Right atrium auricular region (tissue), 2 donors: ENCODE results near the gene UCKL1. TPM values are rescaled to one million over a fixed set of nuclear protein-coding genes. Genes with fewer than 3 reads are reported as not detected.
"Not testable (repeated sequence)": the region's sequence is repeated elsewhere in the genome, so short reads cannot be mapped to it uniquely, and the experiment has no call there.

Experiments used
- DNase-seq: peaks from one replicate; pipeline ENCODE4 v3.0.0-alpha.2; 2019; ENCODE audit warnings: low spot score
- H3K27ac ChIP-seq, 2 donors: fragments of 200-600 bp; sonication (generic); 1 replicate in 1 of 2; 2 replicates in 1 of 2; pipeline ENCODE4 v1.5.1; 2016 to 2019
- H3K27me3 ChIP-seq, 2 donors: fragments of 200-600 bp; sonication (generic); one replicate each; pipeline versions ENCODE4 v1.5.1 to v1.6.0; 2017 to 2019
- H3K36me3 ChIP-seq: fragments of 200-600 bp; sonication (generic); one replicate; pipeline ENCODE4 v1.5.1; 2016
- H3K4me1 ChIP-seq, 2 donors: fragments of 200-600 bp; sonication (generic); one replicate each; pipeline versions ENCODE4 v1.5.1 to v1.6.0; 2017 to 2019
- H3K4me3 ChIP-seq, 2 donors: fragments of 200-600 bp; sonication (generic); 1 replicate in 1 of 2; 2 replicates in 1 of 2; pipeline ENCODE4 v1.5.1; 2017 to 2019; ENCODE audit warnings: mild to moderate bottlenecking in 1 of 2, moderate library complexity in 1 of 2
- H3K9me3 ChIP-seq, 2 donors: fragments of 200-600 bp; sonication (generic); one replicate each; pipeline ENCODE4 v1.5.1; 2019
- total RNA-seq, 2 donors: library from RNA; depleted of rRNA; stranded (reverse); fragments of >200 nt; gene quantifications; one replicate each; pipeline ENCODE4 v1.1.0, GENCODE V29; 2016
- TF ChIP-seq, protein P1 (sequence below), 2 donors: fragments of 200-600 bp; sonication (generic); IDR thresholded peaks; one replicate each; pipeline ENCODE4 v1.5.1; 2019; ENCODE audit warnings: antibody characterized with exemption in 2 of 2

The UCKL1 gene
- total RNA-seq, 2 donors from 2014 or later = 25.9 to 27.6 TPM

GRCh38 chr20:63917811-63918210, 38.4 kb downstream of the UCKL1 start:
- H3K4me1 ChIP-seq = peaks cover 0 to 8% of the 10 kb centered on the region in 2 donors
- H3K27me3 ChIP-seq = no peaks in the 10 kb centered on the region
- no peaks in the 10 kb centered on the region for H3K9me3 ChIP-seq
- TF ChIP-seq, protein P1, sequence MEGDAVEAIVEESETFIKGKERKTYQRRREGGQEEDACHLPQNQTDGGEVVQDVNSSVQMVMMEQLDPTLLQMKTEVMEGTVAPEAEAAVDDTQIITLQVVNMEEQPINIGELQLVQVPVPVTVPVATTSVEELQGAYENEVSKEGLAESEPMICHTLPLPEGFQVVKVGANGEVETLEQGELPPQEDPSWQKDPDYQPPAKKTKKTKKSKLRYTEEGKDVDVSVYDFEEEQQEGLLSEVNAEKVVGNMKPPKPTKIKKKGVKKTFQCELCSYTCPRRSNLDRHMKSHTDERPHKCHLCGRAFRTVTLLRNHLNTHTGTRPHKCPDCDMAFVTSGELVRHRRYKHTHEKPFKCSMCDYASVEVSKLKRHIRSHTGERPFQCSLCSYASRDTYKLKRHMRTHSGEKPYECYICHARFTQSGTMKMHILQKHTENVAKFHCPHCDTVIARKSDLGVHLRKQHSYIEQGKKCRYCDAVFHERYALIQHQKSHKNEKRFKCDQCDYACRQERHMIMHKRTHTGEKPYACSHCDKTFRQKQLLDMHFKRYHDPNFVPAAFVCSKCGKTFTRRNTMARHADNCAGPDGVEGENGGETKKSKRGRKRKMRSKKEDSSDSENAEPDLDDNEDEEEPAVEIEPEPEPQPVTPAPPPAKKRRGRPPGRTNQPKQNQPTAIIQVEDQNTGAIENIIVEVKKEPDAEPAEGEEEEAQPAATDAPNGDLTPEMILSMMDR (IDR thresholded peaks at IDR 0.05) = no peak
- H3K4me3 ChIP-seq = no peak overlapping the region
- DNase-seq = no peak
- H3K27ac ChIP-seq = no peak overlapping the region
- peaks cover 20% of the 10 kb centered on the region for H3K36me3 ChIP-seq

- not testable (repeated sequence) for H3K27ac ChIP-seq, H3K9me3 ChIP-seq, H3K27me3 ChIP-seq, DNase-seq, H3K4me3 ChIP-seq
- peaks cover 0 to 10% of the 10 kb centered on the region in 2 donors for H3K4me1 ChIP-seq
- peaks cover 14% of the 10 kb centered on the region for H3K36me3 ChIP-seq
Measured at GRCh38 chr20:63916371-63916939, 39.8 kb downstream of the UCKL1 start.

GRCh38 chr20:63915471-63915870, 40.7 kb downstream of the UCKL1 start:
- Histone ChIP-seq H3K4me1 (peaks cover 0 to 19% of the 10 kb centered on the region in 2 donors), H3K9me3 (no peaks in the 10 kb centered on the region), H3K36me3 (peaks cover 11% of the 10 kb centered on the region), H3K4me3 (no peak overlapping the region), H3K27me3 (no peaks in the 10 kb centered on the region), H3K27ac (no peak overlapping the region)
- DNase-seq = no peak
- TF ChIP-seq, protein P1 (IDR thresholded peaks at IDR 0.05) = no peak

DNA sequence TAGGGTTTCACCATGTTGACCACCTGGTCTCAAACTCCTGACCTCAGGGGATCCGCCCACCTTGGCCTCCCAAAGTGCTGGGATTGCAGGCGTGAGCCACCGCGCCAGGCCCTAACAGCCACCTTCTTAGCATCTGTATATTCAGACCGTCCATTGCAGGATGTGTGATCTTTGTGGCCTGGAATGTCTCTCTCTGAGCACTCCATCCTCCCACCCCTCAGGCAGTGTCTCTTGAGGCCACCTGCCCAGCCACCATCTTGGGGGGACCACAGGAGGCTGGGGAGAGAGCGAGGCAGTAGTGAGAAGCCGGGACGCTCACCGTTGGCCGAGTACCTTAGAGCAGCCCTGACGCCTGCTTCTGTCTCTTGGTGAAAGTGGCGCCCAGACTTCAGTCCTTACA, 42.4 kb downstream of the UCKL1 start:
- Histone ChIP-seq H3K27me3 (no peaks in the 10 kb centered on the region), H3K36me3 (peaks cover 10% of the 10 kb centered on the region), H3K4me3 (no peak overlapping the region), H3K4me1 (peaks cover 0 to 27% of the 10 kb centered on the region in 2 donors), H3K9me3 (no peaks in the 10 kb centered on the region), H3K27ac (no peak overlapping the region)
- TF ChIP-seq, protein P1 (IDR thresholded peaks at IDR 0.05) = no peak
- no peak for DNase-seq

GRCh38 chr20:63911176-63911575, 45.0 kb downstream of the UCKL1 start:
- TF ChIP-seq, protein P1 (IDR thresholded peaks at IDR 0.05) = no peak
- H3K9me3 ChIP-seq = no peaks in the 10 kb centered on the region
- H3K4me3 ChIP-seq = no peak overlapping the region
- H3K27me3 ChIP-seq = no peaks in the 10 kb centered on the region
- H3K4me1 ChIP-seq = peaks cover 0 to 48% of the 10 kb centered on the region in 2 donors
- peak overlapping the region in 1 of 2 donors; percentile 33 for H3K27ac ChIP-seq
- H3K36me3 ChIP-seq = no peaks in the 10 kb centered on the region
- DNase-seq = no peak

DNA sequence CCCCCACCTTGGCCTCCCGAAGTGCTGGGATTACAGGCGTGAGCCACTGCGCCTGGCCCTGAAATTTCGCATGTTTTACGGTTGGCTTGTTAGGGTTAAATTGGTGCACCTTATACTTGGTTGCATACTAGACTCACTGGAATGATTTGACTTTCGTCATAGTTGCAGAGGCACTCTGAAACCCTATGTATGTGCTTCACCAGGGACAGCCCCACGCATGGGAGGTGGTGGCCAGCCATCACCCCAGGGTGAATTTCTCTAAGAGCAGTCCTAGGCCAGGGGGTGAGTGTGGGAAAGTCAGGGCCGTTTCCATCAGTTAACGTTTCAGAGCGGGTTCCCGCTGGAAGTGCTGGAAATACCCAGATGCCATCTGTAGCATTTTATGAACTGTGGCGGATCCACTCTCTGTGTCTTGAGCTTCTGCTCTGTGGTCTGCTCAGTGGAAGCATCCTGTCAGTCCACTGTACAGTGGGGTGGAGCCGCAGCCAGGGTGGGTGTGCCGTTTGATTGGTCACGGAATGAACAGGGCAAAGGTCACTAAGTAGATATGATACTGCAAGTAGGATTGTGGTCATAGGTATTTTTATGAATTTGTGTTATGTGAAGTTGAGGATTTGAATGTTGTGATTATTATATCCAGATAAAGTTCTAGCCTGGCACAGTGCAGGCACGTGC, 48.1 kb downstream of the UCKL1 start:
- Histone ChIP-seq H3K4me1 (peaks cover 0 to 54% of the 10 kb centered on the region in 2 donors), H3K36me3 (no peaks in the 10 kb centered on the region), H3K9me3 (no peaks in the 10 kb centered on the region), H3K27me3 (no peaks in the 10 kb centered on the region), H3K4me3 (no peak overlapping the region), H3K27ac (no peak overlapping the region)
- no peak for DNase-seq
- TF ChIP-seq, protein P1 (IDR thresholded peaks at IDR 0.05) = no peak
